ENCODE data around the gene RMDN2. TPM values are rescaled to one million over a fixed set of nuclear protein-coding genes. Genes with fewer than 3 reads are reported as not detected.

Gene RMDN2
- total and polyA plus RNA-seq, 9 of the 15 experiments (the other 6 are each of a cell fraction or from before 2014, with no cell fraction given) = 1.5 to 4.3 (median 2.3) TPM

DNA sequence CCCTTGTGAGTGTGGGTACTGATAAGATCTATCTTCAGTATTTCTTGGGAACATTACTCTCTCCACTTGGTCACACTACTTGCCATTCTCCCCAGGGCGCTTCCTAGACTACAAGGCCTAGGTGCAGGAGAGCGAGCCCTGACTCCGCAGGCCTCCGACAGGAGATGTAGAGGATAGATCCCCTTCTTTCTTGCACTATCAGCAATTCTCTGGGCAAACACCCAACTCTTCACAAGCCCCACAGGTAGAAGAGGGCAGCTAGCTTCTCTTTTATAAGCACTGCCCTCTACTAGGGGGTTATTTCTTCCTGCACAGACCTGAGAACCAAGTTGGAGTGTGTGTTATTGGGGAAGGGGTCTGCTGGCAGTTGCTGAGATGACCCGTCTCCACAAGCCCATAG is 10.7 kb upstream of the RMDN2 start:
- Histone ChIP-seq H3K79me2 (ENCODE audit: control insufficient read depth, insufficient read depth, low read length) (no peaks in the 10 kb centered on the region), H3K27ac (ENCODE audit: extremely low read depth, low read depth, low read length) (no peak overlapping the region), H3K4me3 (no peak overlapping the region), H3K36me3 (ENCODE audit: control insufficient read depth, insufficient read depth, low read length) (no peaks in the 10 kb centered on the region), H3K9ac (ENCODE audit: insufficient read depth in 1 of 2, low read depth in 2 of 2, low read length in 2 of 2) (no peak overlapping the region), H3K4me2 (ENCODE audit: insufficient read depth, low read length) (no peak overlapping the region), H3K4me1 (replicated peaks in 1 of 2; ENCODE audit: control insufficient read depth in 2 of 2, insufficient read depth in 2 of 2, low read length in 2 of 2) (no peaks in the 10 kb centered on the region), H3K27me3 (ENCODE audit: control insufficient read depth in 2 of 2, insufficient read depth in 2 of 2, low read length in 2 of 2) (peaks cover 2 to 5% of the 10 kb centered on the region in 2 experiments; a peak in 3 of 5 replicates), H3K9me1 (ENCODE audit: control insufficient read depth, insufficient read depth, low read length) (no peaks in the 10 kb centered on the region), H2AFZ (ENCODE audit: low read depth, low read length) (no peak overlapping the region), H3K9me3 (replicated peaks; ENCODE audit: control insufficient read depth, insufficient read depth, low read depth, low read length) (no peaks in the 10 kb centered on the region), H4K20me1 (replicated peaks; ENCODE audit: control insufficient read depth, insufficient read depth, low read length) (no peaks in the 10 kb centered on the region)
- CTCF ChIA-PET (ENCODE audit: low intra/inter-chr PET ratio) = no interaction called here
- FAIRE-seq (no peak), ATAC-seq (no peak), DNase-seq (ENCODE audit: extremely low read depth in 1 of 4, low spot score in 3 of 4) (no peak)
- in situ Hi-C loops (cut with MboI) (no loop called here), intact Hi-C loops (cut with micrococcal nuclease) (no loop called here)
- 7% methylated on average over 4 of the region's 5 CpGs for WGBS (ENCODE audit: insufficient coverage, low coverage, missing lambda C conversion rate)
- no TSS peak for BruUV-seq (replicated peaks)
- TF ChIP-seq CBFA2T2 (conservative IDR thresholded peaks at IDR 0.05) (no peak), POLR2B (IDR thresholded peaks at IDR 0.05; ENCODE audit: low read depth, partially characterized antibody) (no peak), ZNF316 (IDR thresholded peaks at IDR 0.05) (peak; percentile 56; the same call in 1 of the 2 replicates), C11orf30 (IDR thresholded peaks at IDR 0.05; ENCODE audit: low read depth) (peak; percentile 23; the same call in 1 of the 2 replicates), NR1H2 (CRISPR knock-in tag; IDR thresholded peaks at IDR 0.05) (no peak), MAFG (tag; conservative IDR thresholded peaks at IDR 0.05) (peak; percentile 49; the same call in 1 of the 2 replicates), STAG1 (CRISPR knock-in tag; IDR thresholded peaks at IDR 0.05; ENCODE audit: borderline replicate concordance) (no peak), CEBPB (tag; IDR thresholded peaks at IDR 0.05) (no peak), CEBPG (CRISPR knock-in tag; IDR thresholded peaks at IDR 0.05) (no peak), CEBPG (tag; conservative IDR thresholded peaks at IDR 0.05 in 1 of 2, IDR thresholded peaks at IDR 0.05 in 1 of 2) (no peak)
- TF ChIP-seq, protein P1, sequence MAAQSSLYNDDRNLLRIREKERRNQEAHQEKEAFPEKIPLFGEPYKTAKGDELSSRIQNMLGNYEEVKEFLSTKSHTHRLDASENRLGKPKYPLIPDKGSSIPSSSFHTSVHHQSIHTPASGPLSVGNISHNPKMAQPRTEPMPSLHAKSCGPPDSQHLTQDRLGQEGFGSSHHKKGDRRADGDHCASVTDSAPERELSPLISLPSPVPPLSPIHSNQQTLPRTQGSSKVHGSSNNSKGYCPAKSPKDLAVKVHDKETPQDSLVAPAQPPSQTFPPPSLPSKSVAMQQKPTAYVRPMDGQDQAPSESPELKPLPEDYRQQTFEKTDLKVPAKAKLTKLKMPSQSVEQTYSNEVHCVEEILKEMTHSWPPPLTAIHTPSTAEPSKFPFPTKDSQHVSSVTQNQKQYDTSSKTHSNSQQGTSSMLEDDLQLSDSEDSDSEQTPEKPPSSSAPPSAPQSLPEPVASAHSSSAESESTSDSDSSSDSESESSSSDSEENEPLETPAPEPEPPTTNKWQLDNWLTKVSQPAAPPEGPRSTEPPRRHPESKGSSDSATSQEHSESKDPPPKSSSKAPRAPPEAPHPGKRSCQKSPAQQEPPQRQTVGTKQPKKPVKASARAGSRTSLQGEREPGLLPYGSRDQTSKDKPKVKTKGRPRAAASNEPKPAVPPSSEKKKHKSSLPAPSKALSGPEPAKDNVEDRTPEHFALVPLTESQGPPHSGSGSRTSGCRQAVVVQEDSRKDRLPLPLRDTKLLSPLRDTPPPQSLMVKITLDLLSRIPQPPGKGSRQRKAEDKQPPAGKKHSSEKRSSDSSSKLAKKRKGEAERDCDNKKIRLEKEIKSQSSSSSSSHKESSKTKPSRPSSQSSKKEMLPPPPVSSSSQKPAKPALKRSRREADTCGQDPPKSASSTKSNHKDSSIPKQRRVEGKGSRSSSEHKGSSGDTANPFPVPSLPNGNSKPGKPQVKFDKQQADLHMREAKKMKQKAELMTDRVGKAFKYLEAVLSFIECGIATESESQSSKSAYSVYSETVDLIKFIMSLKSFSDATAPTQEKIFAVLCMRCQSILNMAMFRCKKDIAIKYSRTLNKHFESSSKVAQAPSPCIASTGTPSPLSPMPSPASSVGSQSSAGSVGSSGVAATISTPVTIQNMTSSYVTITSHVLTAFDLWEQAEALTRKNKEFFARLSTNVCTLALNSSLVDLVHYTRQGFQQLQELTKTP (IDR thresholded peaks at IDR 0.05; ENCODE audit: low read depth in 1 of 2, partially characterized antibody in 2 of 2) = no peak
- TF ChIP-seq, protein P2, sequence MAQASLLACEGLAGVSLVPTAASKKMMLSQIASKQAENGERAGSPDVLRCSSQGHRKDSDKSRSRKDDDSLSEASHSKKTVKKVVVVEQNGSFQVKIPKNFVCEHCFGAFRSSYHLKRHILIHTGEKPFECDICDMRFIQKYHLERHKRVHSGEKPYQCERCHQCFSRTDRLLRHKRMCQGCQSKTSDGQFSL (CRISPR knock-in tag; IDR thresholded peaks at IDR 0.05) = no peak
- TF ChIP-seq, protein P2 (tag; IDR thresholded peaks at IDR 0.05) = no peak
- POLR2A ChIA-PET = no interaction called here

Measured in K562 (cell line).